OCI-LY3 (cell line): ENCODE measurements around the gene NEU1.

Source experiments
- EZH2phosphoT487 ChIP-seq: fragments of 200-600 bp; shearing (Covaris generic); IDR thresholded peaks from 2 replicates; pipeline ENCODE4 v1.6.1; 2018; ENCODE audit warnings: antibody characterized with exemption, mixed run types, low read depth
- TF ChIP-seq, protein P1 (sequence below): fragments of 200-600, 300-600 bp; sonication (generic); IDR thresholded peaks from 2 replicates; pipeline ENCODE4 v1.5.1; 2014; ENCODE audit warnings: antibody characterized with exemption, low read length, low read depth

DNA sequence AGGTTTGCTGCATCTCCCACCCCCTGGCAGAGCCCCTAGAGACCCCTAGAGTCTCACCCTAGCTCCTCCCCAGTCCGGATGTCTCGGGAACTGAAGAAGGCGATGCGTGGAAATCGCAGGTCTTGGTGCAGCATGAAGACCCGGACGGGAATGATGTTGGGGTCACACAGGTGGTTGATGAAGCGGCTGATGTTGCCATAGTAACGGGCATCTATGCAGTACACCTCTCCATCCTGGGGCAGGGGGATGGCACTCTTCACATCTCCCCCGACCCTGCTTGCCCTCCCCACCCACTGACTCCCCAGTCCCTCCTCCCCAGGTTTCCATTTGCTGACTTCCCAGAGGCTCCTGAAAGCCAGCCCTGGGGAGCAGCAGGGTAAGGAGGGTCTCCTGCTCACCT lies 18.0 kb upstream of the NEU1 start:
- TF ChIP-seq, protein P1, sequence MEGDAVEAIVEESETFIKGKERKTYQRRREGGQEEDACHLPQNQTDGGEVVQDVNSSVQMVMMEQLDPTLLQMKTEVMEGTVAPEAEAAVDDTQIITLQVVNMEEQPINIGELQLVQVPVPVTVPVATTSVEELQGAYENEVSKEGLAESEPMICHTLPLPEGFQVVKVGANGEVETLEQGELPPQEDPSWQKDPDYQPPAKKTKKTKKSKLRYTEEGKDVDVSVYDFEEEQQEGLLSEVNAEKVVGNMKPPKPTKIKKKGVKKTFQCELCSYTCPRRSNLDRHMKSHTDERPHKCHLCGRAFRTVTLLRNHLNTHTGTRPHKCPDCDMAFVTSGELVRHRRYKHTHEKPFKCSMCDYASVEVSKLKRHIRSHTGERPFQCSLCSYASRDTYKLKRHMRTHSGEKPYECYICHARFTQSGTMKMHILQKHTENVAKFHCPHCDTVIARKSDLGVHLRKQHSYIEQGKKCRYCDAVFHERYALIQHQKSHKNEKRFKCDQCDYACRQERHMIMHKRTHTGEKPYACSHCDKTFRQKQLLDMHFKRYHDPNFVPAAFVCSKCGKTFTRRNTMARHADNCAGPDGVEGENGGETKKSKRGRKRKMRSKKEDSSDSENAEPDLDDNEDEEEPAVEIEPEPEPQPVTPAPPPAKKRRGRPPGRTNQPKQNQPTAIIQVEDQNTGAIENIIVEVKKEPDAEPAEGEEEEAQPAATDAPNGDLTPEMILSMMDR, result no peak
- TF ChIP-seq EZH2phosphoT487, result no peak
